ENCODE results near the gene TM2D3. TPM values are rescaled to one million over a fixed set of nuclear protein-coding genes. Genes with fewer than 3 reads are reported as not detected.

The TM2D3 gene
- total RNA-seq, 1 experiment from 2014 or later = 34.9 TPM

DNA sequence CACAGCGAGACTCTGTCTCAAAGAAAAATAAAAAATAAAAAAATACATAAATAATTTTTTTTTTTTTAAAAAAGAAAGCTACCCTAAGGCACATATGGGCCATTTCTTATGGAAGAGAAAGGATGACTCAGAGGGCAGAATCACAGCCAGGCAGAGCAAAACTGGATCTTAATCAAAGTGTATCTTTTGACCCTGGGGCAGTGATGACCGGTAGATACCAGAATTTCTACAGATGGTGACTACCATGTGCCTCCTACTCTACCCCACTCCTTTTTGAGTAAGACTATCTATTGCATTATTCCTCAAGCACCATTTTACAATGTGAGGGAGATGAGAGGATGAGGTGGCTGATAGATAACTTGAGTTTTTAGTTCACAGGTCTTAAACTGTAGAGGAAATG, 46.1 kb upstream of the TM2D3 start:
- no peak overlapping the region for H2AFZ ChIP-seq (ENCODE audit: low read length)
- Mint-ChIP-seq H3K27me3 (ENCODE audit: low read depth) (no peaks in the 10 kb centered on the region), H3K36me3 (ENCODE audit: insufficient read depth in 1 of 3, low read depth in 3 of 3) (peaks cover 18 to 71% (median 50%) of the 10 kb centered on the region in 3 experiments; a peak in 6 of 7 replicates), H3K4me3 (no peak overlapping the region), H3K27ac (no peak overlapping the region), H3K4me1 (peaks cover under 1 to 3% of the 10 kb centered on the region in 2 experiments), H3K9me3 (no peaks in the 10 kb centered on the region)
- H3K18ac ChIP-seq (ENCODE audit: insufficient read length, low read depth, low read length) = no peak overlapping the region
- WGBS (ENCODE audit: extremely low coverage, insufficient read length, low lambda C conversion rate) = no CpG with 5 or more reads among the region's 2 CpGs
- H2AK5ac ChIP-seq (ENCODE audit: insufficient read length, low read length) = no peak overlapping the region
- H2BK20ac ChIP-seq (ENCODE audit: low read depth, low read length, poor library complexity, severe bottlenecking) = no peak overlapping the region
- no peak overlapping the region for H2BK15ac ChIP-seq (ENCODE audit: low read depth, low read length)
- no peaks in the 10 kb centered on the region for H3K23me2 ChIP-seq (ENCODE audit: insufficient read length, low read depth, low read length, poor library complexity, severe bottlenecking)
- H3K4me1 ChIP-seq (ENCODE audit: insufficient read depth, low read length) = no peaks in the 10 kb centered on the region
- no peaks in the 10 kb centered on the region for H4K20me1 ChIP-seq (ENCODE audit: control insufficient read depth, insufficient read depth, insufficient read length)
- H3K79me2 ChIP-seq (ENCODE audit: insufficient read depth, low read length) = no peaks in the 10 kb centered on the region
- H4K8ac ChIP-seq (replicated peaks; ENCODE audit: insufficient read length, low read depth, low read length) = no peak overlapping the region
- H3K14ac ChIP-seq (ENCODE audit: insufficient read depth, low read length) = no peak overlapping the region
- no peak overlapping the region for H3K4me2 ChIP-seq (ENCODE audit: insufficient read depth, insufficient read length, low read length)
- H3K27me3 ChIP-seq (ENCODE audit: insufficient read depth, low read length) = no peaks in the 10 kb centered on the region
- no peaks in the 10 kb centered on the region for H3K9me3 ChIP-seq (ENCODE audit: control insufficient read depth, low read depth, low read length)
- H3K4ac ChIP-seq (ENCODE audit: low read depth, low read length) = no peak overlapping the region
- no peak overlapping the region for H4K91ac ChIP-seq (ENCODE audit: insufficient read length, low read depth, low read length)
- no peak overlapping the region for H3K23ac ChIP-seq (ENCODE audit: insufficient read length, low read depth, low read length)
- DNase-seq = no peak
- H3K56ac ChIP-seq (ENCODE audit: insufficient read length, low read depth, low read length) = no peak overlapping the region
- no peak overlapping the region for H2BK5ac ChIP-seq (ENCODE audit: insufficient read length, low read length)
- no peak overlapping the region for H3K9ac ChIP-seq (ENCODE audit: extremely low read depth, insufficient read length, low read length)
- TF ChIP-seq, protein P1, sequence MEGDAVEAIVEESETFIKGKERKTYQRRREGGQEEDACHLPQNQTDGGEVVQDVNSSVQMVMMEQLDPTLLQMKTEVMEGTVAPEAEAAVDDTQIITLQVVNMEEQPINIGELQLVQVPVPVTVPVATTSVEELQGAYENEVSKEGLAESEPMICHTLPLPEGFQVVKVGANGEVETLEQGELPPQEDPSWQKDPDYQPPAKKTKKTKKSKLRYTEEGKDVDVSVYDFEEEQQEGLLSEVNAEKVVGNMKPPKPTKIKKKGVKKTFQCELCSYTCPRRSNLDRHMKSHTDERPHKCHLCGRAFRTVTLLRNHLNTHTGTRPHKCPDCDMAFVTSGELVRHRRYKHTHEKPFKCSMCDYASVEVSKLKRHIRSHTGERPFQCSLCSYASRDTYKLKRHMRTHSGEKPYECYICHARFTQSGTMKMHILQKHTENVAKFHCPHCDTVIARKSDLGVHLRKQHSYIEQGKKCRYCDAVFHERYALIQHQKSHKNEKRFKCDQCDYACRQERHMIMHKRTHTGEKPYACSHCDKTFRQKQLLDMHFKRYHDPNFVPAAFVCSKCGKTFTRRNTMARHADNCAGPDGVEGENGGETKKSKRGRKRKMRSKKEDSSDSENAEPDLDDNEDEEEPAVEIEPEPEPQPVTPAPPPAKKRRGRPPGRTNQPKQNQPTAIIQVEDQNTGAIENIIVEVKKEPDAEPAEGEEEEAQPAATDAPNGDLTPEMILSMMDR (conservative IDR thresholded peaks at IDR 0.05) = no peak
- no peak overlapping the region for H2BK12ac ChIP-seq (ENCODE audit: insufficient read length, low read depth, low read length)
- no peak overlapping the region for H4K5ac ChIP-seq (ENCODE audit: insufficient read length, low read depth, low read length)
- no peak overlapping the region for H2BK120ac ChIP-seq (ENCODE audit: low read depth, low read length, poor library complexity, severe bottlenecking)
- H3T11ph ChIP-seq (ENCODE audit: low read length) = no peak overlapping the region
- H3K27ac ChIP-seq (ENCODE audit: insufficient read length, low read depth, low read length) = no peak overlapping the region
- no peaks in the 10 kb centered on the region for H3K79me1 ChIP-seq (ENCODE audit: insufficient read depth, low read depth, low read length, poor library complexity, severe bottlenecking)

Data from H9 (cell line).